ENCODE measurements around the gene ARL17A.
"Not testable (repeated sequence)": the region's sequence is repeated elsewhere in the genome, so short reads cannot be mapped to it uniquely, and the experiment has no call there.

DNA sequence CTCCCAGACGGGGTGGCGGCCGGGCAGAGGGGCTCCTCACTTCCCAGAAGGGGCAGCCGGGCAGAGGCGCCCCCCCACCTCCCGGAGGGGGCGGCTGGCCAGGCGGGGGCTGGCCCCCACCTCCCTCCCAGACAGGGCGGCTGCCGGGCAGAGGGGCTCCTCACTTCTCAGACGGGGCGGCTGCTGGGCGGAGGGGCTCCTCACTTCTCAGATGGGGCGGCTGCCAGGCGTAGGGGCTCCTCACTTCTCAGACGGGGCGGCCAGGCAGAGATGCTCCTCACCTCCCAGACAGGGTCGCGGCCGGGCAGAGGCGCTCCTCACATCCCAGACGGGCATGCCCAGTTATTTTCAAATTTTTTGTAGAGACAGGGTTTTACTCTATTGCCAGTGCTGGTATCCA is 44.8 kb downstream of the ARL17A start:
- TF ChIP-seq POLR2A (IDR thresholded peaks at IDR 0.05) = not testable (repeated sequence)
- TF ChIP-seq, protein P1, sequence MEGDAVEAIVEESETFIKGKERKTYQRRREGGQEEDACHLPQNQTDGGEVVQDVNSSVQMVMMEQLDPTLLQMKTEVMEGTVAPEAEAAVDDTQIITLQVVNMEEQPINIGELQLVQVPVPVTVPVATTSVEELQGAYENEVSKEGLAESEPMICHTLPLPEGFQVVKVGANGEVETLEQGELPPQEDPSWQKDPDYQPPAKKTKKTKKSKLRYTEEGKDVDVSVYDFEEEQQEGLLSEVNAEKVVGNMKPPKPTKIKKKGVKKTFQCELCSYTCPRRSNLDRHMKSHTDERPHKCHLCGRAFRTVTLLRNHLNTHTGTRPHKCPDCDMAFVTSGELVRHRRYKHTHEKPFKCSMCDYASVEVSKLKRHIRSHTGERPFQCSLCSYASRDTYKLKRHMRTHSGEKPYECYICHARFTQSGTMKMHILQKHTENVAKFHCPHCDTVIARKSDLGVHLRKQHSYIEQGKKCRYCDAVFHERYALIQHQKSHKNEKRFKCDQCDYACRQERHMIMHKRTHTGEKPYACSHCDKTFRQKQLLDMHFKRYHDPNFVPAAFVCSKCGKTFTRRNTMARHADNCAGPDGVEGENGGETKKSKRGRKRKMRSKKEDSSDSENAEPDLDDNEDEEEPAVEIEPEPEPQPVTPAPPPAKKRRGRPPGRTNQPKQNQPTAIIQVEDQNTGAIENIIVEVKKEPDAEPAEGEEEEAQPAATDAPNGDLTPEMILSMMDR (IDR thresholded peaks at IDR 0.05) = not testable (repeated sequence)

Measured in suprapubic skin (tissue), 3 donors.